HG03442 (cell line): ENCODE measurements around the gene CYRIA.

ENCODE experiments used
- ATAC-seq: cut with Tn5 transposase; IDR thresholded peaks from one replicate; pipeline ENCODE4 v1.9.1; 2021; ENCODE audit warnings: mild to moderate bottlenecking, moderate library complexity; ENCODE audit not compliant: unreplicated experiment

The CYRIA gene

DNA sequence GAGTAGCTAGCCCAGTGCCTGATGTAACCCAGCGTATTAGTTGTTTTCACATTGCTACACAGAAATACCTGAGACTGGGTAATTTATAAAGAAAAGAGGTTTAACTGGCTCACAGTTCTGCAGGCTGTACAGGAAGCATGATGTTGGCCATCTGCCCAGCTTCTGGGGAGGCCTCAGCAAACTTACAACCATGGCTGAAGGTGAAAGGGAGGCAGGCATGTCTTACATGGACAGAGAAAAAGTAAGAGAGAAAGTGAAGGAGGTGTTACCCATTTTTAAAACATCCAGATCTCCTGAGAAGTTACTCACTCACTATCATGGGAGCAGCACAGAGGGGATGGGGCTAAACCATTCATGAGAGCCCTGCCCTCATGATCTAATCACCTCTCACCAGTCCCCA lies 6.1 kb upstream of the CYRIA start:
- no peak for ATAC-seq

DNA sequence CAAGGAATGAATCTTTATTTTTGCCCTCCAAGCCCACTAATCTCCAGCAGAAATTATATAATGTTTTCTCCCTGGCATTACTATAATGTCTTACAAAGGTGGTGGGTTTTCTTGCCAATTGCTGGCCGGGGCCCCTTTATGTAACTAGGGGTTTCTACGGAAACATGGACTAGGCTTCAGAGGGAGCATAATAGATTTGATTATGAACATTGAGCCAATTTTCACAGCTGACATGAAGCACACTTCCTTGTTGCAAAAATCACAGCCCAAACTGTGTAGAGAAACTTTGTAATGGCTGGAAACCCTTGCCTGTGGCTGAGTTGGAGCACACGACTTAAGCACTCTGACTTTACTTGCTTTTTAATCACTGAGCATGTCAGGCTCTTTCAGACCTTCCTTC lies 3.8 kb upstream of the CYRIA start:
- no peak for ATAC-seq

DNA sequence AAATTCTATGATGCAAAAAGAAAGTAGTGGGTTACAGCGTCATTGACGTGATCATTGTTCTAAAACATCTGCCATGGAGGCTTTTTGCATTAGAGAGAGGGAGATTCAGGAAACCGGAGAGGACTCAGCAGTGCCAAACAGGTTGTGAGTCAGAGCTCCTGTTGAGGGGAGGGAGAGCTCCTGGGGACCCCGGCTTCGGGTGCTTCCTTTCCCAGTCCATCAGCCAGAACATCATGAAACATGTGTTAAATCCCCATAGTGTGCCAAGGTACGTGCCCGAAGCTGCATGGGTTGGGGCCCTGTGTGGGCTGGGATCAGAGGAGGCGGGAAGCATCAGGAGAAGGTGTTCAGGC lies 791 bp upstream of the CYRIA start:
- ATAC-seq: no peak

DNA sequence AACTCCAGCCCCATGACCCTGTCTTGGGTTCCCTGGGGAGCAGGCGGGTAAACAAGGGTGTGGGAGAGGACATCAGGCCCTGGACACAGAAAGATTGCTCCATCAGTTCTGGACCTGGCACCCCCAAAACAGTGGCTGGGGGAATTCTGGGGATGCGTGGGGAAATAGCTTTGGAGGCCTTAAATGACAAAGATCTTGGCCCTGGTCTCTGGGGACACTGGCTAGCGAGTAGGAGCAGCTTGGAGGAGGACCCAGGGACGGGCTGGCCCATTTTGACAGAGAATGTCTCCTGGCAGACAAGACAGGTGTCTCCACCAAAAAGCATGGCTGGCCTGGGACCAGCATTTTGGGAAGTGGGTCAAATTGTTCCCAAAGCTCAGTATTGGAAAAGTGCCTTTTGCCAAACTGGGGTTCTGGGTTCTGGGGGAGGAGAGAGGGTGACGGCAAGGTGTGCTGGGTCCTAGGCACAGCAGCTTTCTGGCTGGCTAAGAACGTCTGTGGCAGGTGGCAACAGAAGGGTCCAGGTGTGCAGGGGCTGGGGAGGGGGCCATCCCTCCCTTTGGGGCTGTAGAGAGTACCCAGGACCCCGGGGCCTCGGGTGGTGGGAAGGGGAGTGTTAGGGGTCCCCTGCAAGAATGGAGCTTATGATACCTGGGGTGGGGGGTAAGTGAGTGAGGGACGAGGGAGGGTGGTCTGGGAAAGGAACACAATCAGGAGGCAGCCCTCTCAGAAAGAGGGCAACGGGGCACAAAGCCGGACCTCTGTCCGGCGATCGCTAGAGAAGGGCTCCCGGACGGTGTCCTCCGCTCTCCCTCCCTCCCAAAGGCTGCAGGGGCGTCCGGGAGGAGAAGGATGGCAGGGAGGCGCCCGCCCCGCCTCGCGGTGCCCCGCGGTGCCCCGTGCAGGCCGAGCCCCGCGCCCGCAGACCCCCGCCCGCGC lies 556 bp downstream of the CYRIA start:
- no peak for ATAC-seq

DNA sequence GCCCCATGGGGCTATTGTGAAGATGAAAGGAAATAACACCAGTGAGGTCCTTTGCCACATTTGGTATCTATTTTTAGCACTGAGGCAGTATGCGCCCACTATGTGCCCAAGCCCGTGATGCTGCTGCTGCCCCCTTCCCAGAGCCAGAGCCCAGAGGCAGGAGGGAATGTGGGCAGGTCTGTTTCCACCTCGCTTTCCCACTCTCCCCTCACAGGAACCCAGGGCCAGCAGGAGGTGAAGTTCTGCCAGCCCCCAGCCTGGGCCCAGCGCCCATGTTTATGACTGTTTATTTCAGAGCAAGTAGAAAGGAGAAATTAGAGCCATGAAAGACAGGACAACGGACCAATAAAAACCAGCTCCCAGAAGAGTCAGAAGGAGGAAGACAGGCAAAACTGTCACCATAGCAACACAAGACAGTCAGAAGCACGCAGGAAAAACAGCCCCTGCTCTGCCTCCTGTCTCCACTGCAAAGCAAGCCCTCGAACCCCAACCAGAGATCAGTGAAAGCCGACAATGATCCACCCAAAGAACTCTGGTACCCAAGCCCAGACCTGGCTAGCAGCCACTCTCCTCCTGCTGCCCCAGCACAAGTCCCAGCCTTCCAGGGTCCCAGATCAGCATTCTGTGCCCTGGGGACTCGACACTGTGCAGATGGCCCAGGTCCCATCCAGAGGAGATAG lies 1.4 kb downstream of the CYRIA start:
- ATAC-seq: no peak

DNA sequence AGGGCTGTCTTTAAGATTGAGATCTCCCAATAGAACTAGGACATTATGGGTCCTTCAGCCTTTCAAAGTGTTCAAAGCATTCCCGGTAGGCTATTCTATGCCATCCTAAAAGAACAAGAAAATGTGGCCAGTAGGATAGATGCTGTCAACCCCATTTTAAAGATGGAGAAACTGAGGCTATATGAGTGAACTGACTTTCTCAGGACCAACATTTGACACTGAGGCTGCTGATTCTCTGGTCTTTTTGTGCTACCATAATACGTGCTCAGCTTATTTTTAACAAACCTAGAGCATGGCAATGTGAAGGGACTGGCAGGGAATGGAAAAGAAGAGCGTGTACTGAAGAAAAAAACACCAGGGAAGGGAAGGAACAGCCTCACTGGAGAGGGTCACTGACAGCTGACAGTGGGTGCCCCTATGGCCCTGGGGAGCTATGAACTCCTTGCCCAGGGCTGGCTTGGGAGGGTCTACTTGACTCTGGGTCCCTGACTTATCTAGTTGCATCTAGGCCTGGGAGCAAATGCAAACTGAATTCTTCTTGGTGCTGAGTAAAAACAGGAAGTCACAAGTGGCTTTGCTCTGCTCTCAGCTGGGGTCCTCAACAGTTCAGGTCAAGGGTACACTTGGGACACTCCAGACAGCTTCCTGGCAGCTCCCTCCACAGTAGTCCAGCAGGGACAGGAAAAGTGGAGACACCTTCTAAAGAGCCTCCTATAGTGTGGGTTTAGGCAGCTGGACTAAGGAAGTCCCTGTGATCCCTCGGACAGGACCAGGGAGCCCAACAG lies 2.3 kb downstream of the CYRIA start:
- no peak for ATAC-seq

DNA sequence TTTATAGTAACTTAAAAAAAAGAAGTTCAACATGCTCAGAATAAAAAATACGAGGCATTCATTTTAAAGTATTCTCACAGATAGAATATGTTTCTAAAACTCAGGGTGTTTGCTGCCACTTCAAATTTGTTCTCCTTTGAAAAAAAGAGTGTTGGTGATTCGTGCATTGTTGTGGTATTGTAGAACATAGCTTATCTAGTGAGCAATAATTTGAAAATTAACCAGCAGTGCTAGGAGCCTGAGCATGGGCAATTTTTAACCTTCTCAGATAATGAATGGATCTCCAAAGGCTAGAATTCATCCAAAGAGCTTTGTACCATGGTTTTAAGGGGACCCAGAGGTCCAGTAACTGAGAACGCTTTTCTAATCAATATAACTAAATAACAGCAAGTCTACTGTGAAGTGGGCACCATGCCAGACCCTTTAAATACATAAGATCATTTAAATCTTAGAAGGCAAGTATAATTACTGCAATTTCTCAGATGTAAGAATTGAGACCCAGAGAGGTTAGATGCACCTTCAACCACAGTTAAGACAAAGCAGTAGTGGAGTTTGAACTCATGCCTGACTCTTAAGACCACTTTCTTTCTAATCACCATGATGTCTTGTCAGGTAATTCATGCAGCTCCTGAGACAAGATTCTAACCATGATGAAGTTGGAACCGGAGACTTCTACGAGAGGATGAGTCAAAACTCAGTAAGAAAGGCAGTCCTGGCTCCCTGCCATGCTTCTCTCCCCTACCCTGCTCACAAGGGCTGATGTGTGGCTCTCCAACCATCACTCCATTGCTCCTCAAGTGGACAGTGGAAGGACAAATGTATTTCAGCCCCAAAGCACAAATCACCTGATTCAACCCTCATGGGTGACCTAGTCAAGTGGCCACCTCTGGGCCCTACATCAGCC lies 3.4 kb downstream of the CYRIA start:
- ATAC-seq: no peak

DNA sequence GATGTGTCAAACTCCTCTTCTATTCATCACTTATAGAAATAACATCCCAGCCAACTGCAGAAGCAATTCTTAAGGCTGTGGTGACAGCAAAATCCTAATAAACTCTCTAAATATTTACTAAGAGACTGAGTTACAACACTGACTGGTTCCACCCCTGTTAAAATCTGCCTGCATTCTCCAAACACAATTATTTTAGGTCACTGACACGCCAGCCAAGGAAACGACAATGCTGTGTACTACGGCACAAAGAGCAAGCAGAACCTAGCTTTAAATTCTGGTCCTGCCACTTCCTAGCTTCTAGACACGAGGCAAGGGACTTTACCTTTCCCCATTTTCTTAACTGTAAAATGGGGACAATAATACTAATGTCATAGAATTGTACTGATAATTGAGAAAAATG lies 4.1 kb downstream of the CYRIA start:
- ATAC-seq: no peak

DNA sequence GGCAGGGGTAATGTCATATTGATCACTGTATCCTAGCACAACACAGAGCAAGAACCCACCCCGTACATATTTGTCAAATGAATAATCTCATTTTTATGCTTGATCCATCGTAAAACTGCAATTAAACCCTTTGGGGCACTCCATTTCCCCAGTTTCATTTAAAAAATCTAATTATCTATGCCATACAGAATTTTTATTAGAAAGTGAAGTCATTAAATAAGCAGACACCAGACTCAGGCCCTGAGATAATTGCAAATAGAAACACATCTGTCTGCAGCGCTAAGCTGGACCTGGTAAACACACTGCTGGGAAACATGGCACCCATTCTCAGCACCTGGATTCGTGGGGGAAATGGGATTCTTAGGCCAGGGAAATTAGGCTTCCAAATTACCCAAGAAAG lies 5.1 kb downstream of the CYRIA start:
- ATAC-seq: no peak

DNA sequence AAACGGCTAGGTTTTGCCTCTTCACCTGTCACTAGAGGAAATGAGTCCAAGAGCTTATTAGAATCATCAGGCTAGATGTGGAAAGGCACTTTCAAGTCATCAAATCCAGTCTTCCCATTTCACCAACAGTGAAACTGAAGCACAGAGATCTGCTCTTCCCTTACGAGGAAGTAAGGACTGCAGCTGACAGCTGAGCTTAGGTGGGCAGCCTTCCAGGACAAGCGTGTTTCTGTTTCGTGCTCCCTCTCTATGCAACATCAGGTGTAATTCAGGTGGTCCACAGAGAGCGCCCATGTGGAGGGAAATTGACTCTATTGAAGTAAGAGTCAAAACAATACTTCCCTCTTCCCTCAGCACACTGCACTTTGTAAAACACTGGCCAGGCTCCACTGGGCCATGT lies 5.5 kb downstream of the CYRIA start:
- ATAC-seq: no peak

DNA sequence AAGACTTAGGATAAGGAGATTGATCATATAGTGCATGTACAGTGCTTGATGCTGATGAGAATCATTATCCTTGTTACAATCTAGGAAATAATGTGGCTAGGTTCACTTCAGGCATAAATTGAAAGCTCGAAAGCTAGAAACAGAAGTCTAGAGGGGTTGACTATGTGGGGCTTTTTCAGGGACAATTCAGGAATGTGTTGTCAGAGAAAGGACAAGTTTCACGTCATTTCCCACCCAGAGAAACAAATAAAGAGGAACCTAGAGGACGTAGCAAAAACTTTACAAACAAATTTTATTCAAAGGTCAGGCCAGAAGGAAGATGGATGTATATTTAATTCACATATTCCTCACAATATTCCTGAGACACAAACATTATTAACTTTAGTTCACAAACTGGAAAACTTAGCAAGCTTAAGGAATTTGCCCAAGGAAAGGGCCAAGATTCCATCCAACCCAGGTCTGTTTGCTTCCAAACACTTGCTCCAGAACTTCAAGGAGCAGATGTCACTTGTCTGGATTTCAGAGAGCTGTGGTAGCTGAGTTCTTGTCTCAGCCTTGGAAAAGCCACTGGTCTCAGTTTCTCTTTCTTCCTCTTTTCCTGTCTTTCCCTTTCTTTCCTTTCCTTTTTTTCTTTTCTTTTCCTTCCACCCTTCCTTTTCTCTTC lies 7.4 kb downstream of the CYRIA start:
- ATAC-seq: no peak

DNA sequence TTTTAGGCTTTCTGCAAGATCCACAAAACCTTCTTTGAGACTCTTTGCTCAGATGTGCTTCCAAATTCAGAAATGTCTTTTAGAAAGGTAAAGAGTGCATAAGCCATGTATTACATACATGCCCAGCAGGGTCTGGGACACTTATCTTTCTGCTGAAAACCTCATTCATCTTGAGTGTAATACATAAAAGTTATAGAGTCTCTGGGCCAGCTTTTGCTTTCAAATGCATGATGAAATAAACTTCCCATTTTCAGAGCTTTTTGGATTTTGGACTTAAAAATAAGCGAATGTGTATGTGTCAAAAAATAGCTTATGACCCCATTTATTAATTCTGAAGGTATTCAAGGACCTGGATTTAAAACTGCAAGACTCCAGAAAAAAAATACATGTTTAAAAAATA lies 8.0 kb downstream of the CYRIA start:
- ATAC-seq: no peak

DNA sequence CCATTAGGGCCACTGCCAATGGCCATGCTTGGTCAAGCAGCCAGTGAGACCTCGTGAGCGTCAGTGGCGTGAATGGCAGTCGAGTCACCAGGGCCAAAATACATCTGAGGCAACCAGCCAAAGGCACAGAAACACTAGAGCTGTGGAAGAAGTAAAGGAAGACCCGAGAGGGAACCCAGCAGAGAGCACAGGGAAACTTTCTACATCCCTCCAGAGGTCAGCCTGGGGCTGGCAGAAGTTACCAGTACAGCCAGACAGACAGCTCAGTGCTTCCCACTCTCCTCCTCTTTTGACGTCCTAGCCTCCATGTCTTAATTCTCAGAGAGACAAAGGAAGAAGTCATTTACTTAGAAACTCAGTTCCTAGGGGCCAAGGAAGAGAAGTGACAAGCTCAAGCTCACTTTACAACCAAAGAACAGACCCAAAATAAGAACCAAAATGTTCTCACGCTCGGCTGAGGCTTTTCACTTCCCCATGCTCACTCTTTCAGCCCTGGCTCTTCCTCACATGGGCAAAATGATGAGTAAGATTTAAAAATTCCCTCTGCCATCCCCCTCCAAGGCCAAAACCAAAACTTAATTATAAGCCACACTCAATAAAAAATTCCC lies 8.7 kb downstream of the CYRIA start:
- ATAC-seq: peak; percentile 82

DNA sequence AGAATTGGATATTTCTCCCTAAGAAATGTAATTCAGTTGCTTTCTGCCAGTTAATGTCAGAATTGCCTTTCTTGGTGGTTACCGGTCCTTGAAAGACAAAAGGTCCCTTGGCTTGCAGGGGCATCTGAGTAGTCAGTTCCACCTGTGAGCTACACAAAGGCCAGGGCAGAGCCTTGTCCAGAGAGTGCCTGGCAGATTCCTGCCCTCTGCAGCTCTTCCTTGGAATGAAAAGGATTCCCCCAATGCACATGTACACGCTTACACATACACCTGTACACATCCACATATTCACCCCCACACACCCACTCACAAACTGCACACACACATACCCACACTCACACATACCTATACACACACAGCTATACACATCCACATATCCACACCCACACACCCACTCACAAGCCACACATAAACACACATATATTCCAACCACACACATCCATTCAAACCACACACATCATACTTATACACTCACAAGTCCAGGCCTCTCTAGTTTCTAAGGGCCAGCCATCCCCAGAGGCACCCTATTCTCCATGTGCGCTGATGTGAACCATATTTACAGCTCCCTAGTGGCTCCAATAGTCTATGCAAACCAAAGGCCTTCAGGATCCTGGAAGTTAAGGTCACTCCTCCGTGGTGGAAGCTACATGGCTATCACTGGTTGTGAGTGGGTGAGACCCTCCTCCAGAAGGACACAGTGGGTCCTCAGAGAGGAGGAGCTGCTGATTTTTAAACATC lies 9.6 kb downstream of the CYRIA start:
- ATAC-seq: no peak

DNA sequence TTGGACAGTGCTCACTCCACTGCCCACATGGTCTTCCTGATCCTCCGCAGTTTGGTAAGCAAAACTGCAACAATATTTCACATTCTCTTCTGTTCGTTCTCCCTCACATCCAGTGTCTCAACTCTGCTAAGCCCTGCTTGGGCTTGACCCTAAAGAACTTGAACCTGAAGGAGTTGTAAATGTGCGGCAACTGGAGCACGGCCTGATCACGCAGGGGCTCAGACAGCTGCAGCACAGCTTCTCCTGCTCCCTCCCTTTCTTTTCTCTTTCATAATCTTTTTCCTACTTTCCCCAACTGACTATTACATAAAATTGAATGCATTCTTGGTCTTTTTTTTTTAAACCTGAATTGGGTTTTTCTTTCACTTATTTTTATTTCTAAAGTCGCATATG lies 10.2 kb downstream of the CYRIA start:
- no peak for ATAC-seq

DNA sequence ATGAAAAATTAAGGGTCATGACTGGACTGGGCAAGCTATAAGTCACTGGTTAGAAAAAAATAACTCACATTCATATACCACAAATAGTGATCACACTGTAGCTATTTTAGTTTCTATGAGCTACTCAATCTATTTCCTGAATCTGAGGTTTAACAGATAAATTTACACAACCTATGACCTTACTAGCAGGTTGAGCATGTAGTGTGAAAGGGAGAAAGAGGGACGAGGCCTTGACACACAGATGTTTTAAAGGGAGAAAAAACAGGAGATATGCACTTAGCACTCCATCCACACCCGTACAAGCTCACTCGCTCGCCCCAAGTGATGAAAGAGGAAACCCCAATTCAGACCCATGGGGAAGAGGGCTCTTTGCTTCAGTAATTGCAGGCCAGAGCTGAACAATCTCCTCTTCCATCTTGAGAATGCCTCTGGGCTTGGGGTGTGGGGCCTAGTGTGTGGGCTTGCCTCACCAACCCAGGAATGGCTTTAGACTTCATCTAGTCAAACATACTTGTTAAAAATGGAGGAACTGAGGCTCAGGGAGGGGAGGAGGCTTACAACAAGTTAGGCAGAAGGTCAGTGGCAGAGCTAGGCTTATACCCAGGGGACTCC lies 10.7 kb downstream of the CYRIA start:
- no peak for ATAC-seq

DNA sequence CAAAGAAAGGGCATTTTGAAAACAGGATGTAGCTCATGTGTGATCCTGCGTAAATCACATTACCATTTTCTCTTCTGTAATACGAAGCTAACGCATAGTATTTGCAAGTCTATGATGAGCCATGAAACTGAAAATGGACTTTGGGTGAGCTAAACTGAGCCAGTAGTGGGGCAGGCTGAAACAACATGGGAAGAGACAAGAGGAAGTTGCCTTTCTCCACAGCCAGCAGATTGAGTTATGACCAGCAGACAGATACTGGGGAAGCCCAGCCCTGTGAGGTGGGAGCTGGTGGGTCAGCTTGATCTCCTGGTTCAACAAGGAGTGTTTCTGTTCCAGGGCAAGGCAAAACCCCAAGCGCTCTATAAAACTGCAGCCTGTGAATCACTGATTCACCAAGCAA lies 11.8 kb downstream of the CYRIA start:
- peak; percentile 42 for ATAC-seq

DNA sequence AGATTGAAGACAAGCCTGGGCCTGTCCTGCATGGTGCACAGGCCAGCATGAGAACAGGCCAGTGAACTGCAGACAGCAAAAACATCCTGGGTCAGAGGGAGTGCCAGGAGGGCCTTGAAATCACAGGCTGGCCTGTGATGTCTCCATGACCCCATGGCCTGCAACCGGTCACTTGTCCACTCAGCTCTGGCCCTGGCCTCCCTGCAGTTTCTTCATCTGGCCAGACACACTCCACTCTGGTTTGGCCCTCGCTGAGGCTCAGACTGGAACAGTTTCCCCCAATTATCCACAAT lies 12.6 kb downstream of the CYRIA start:
- no peak for ATAC-seq
